ENCODE results near the gene ZNF417. TPM values are rescaled to one million over a fixed set of nuclear protein-coding genes. Genes with fewer than 3 reads are reported as not detected.
"Not testable (repeated sequence)": the region's sequence is repeated elsewhere in the genome, so short reads cannot be mapped to it uniquely, and the experiment has no call there.

Gene ZNF417
- total RNA-seq (10 to 100 TPM; 10.2 to 12.7 (median 11.8) TPM), polyA plus RNA-seq (4.6 TPM)
- long read RNA-seq, donor 1, partial matches to known transcripts, result 0 of 5 reads
- long read RNA-seq, donor 1, other reads (novel, unspliced or antisense), result 3 of 5 reads
- long read RNA-seq, donor 2, result 0 reads
- long read RNA-seq, donor 3, partial matches to known transcripts, result 0 of 2 reads
- long read RNA-seq, donor 3, other reads (novel, unspliced or antisense), result 1 of 2 reads
- long read RNA-seq, donor 4, partial matches to known transcripts, result 0 of 1 reads
- long read RNA-seq, donor 4, other reads (novel, unspliced or antisense), result 0 of 1 reads

DNA sequence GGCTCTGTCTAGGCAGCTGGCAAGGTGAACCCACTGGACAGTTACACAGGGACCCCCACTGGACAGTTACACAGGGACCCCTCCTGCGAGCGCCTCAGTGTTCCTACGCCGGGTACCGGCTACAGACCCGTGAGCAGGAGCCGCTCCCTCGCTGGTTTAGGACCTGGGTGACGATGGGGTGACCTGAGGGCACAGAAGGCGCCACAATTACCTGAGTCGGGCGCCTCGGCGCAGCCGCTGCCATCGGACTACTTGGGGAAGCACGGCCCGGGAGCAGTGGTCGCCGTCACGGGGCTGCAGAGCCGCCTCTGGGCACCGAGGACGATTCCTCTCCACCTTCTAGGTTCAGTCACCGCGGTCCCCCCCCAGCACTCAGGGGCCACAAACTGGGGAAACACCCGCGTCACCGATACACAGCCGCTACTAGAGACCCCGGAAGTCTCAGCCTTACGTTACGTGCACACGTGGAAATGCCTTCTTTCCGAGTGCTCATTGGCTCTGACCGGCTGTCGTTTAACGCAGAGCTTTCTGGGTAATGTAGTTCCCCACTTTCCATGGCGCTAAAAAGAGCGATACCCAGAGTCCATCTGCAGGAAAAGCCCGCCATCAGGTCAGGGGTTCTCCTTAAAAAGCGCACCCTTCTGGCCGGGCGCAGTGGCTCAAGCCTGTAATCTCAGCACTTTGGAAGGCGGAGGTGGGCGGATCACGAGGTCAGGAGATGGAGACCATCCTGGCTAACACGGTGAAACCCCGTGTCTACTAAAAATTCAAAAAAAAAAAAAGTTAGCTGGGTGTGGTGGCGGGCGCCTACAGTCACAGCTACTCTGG is at the start of gene ZNF417:
TSS of gene ZNF417 (minus strand) at position 425 of the 828 bp plus-strand sequence. CDS start at position 244, 181 bp downstream.
- DNase-seq (peak; percentile 85 to 92 (median 90)), ATAC-seq (peak; percentile 99)
- H3K27me3 ChIP-seq (ENCODE audit: control insufficient read depth, insufficient read depth); H3K4me1 ChIP-seq (ENCODE audit: control insufficient read depth, insufficient read depth, low read length); intact Hi-C loops (cut with DNase I); H3K9me3 ChIP-seq (ENCODE audit: control insufficient read depth, low read length): not testable (repeated sequence)
- peak within 1 kb of the TSS; percentile 61 for H3K4me3 ChIP-seq (ENCODE audit: low read length)
- H3K27ac ChIP-seq (ENCODE audit: low read length), result peak within 1 kb of the TSS; percentile 50
- under 1% methylated on average over 51 of the region's 51 CpGs for WGBS

DNA sequence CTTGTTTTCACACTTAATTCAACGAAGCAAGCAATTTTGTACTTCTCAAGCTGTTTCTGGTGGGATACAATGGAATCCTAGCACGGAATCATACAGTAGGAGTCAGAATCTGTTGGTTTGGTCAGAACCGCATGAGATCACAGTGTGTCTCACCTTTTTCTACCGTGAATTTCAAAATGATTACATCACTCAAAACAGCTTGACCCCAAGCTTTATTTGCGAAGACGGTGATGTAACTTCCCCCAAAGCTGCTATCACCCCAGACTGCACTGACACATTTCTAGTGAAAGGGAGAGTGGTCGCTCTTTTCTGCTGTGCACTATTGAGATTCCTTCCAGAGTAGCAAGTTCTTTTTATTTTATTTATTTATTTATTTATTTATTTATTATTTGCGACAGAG is 48.4 kb upstream of the ZNF417 start:
- H3K9me3 ChIP-seq (ENCODE audit: control insufficient read depth, low read length), result peaks cover 13% of the 10 kb centered on the region
- no peak for DNase-seq
- WGBS, result 94% methylated on average over 8 of the region's 8 CpGs
- H3K27me3 ChIP-seq (ENCODE audit: control insufficient read depth, insufficient read depth), result no peaks in the 10 kb centered on the region
- no peak overlapping the region for H3K4me3 ChIP-seq (ENCODE audit: low read length)
- no peaks in the 10 kb centered on the region for H3K4me1 ChIP-seq (ENCODE audit: control insufficient read depth, insufficient read depth, low read length)
- no peak for ATAC-seq
- no peak overlapping the region for H3K27ac ChIP-seq (ENCODE audit: low read length)
- intact Hi-C loops (cut with DNase I), result no loop called here

DNA sequence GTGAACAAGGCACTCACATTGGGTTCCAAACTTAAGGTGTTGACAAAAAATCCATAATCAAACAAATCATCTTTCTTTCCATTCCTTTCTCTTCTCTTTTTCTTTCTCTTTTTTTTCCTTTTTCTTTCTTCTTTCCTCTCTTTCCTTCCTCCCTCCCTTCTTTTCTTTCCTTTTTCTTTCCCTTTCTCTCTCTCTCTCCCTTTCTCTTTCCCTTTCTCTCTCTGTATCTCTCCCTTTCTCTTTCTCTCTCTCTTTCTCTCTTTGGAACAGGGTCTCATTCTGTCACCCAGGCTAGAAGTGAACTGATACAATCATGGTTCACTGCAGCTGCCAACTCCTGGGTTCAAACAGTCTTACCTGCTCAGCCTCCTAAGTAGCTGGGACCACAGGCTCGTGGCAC is 45.4 kb upstream of the ZNF417 start:
- DNase-seq, result no peak
- H3K4me1 ChIP-seq (ENCODE audit: control insufficient read depth, insufficient read depth, low read length), result no peaks in the 10 kb centered on the region
- intact Hi-C loops (cut with DNase I), result no loop called here
- 87% methylated on average over 1 of the region's 1 CpG for WGBS
- H3K9me3 ChIP-seq (ENCODE audit: control insufficient read depth, low read length), result peaks cover 7% of the 10 kb centered on the region
- no peaks in the 10 kb centered on the region for H3K27me3 ChIP-seq (ENCODE audit: control insufficient read depth, insufficient read depth)
- H3K4me3 ChIP-seq (ENCODE audit: low read length), result no peak overlapping the region
- no peak overlapping the region for H3K27ac ChIP-seq (ENCODE audit: low read length)
- no peak for ATAC-seq

DNA sequence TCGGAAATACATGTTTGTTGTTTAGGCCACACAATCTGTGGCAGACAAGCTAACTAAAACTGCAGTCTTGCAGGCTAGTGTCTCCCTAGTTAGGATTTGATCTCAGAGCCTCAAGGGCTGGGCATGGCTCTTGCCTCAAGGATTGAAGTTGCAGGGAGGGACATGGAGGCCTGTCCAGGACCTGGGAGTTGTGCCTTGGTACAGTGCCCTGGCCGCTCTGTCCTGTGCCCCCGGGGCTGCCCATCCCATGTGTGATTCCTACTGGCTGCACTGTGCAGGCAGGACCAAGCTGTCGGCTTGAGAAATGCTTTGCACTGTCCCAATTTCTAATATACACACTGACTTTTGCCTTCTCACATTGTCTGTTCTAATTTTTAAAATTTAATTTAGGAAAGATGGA is 38.6 kb upstream of the ZNF417 start:
- peaks cover 2% of the 10 kb centered on the region for H3K9me3 ChIP-seq (ENCODE audit: control insufficient read depth, low read length)
- no peaks in the 10 kb centered on the region for H3K27me3 ChIP-seq (ENCODE audit: control insufficient read depth, insufficient read depth)
- H3K4me1 ChIP-seq (ENCODE audit: control insufficient read depth, insufficient read depth, low read length), result no peaks in the 10 kb centered on the region
- intact Hi-C loops (cut with DNase I), result loop anchor here in 1 of 4 donors (5.0 kb wide), 1 partner anchor 32 kb away; no protein-coding TSS in a partner anchor
- WGBS, result 90% methylated on average over 4 of the region's 4 CpGs
- DNase-seq (no peak), ATAC-seq (no peak)
- no peak overlapping the region for H3K4me3 ChIP-seq (ENCODE audit: low read length)
- H3K27ac ChIP-seq (ENCODE audit: low read length), result no peak overlapping the region

DNA sequence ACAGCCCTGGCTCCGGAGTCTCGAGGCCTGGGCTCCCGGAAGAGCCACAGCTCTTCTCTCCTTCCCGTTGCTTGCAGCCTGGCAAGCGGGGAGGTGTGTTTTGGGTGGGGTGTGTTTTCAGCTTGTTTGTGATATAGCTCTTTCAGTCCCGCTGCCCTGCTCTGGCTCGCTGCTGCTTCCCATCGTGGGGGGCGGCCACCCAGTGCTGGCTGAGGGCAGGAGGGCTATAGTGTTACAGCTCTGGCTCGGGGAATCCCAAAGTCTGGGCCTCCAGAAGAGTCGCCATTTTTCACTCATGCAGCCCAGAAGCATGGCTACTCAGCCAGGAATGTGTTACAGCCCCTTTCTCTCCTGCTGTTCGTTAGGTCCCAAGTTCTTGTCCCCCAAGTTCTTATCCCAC is 33.3 kb upstream of the ZNF417 start:
- WGBS, result 91% methylated on average over 12 of the region's 12 CpGs
- Histone ChIP-seq H3K4me3 (ENCODE audit: low read length) (no peak overlapping the region), H3K27ac (ENCODE audit: low read length) (no peak overlapping the region), H3K4me1 (ENCODE audit: control insufficient read depth, insufficient read depth, low read length) (peaks cover 7% of the 10 kb centered on the region), H3K9me3 (ENCODE audit: control insufficient read depth, low read length) (no peaks in the 10 kb centered on the region), H3K27me3 (ENCODE audit: control insufficient read depth, insufficient read depth) (no peaks in the 10 kb centered on the region)
- no peak for DNase-seq
- no peak for ATAC-seq
- intact Hi-C loops (cut with DNase I), result loop anchor here in 1 of 4 donors (5.0 kb wide), 1 partner anchor 38 kb away; no protein-coding TSS in a partner anchor

DNA sequence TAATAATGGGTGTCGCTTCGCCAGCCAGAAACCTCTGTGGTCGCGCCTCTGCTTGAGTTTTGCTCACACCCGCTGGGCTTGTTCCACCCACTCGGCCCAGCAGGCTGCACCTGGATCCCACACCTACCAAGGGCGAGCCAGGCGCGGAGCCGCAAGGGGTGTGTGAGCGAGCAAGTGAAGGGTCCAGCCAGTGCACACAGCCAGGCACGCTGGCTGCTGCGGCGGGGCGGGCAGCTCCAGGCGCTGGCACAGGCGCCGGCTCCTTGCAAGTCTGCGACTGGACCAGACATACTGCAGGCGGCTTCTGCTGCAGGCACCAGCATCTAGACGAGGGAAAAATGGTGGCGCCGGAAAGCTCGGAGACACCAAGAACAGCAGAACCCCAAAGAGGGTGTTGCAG is 32.9 kb upstream of the ZNF417 start:
- intact Hi-C loops (cut with DNase I), result no loop called here

DNA sequence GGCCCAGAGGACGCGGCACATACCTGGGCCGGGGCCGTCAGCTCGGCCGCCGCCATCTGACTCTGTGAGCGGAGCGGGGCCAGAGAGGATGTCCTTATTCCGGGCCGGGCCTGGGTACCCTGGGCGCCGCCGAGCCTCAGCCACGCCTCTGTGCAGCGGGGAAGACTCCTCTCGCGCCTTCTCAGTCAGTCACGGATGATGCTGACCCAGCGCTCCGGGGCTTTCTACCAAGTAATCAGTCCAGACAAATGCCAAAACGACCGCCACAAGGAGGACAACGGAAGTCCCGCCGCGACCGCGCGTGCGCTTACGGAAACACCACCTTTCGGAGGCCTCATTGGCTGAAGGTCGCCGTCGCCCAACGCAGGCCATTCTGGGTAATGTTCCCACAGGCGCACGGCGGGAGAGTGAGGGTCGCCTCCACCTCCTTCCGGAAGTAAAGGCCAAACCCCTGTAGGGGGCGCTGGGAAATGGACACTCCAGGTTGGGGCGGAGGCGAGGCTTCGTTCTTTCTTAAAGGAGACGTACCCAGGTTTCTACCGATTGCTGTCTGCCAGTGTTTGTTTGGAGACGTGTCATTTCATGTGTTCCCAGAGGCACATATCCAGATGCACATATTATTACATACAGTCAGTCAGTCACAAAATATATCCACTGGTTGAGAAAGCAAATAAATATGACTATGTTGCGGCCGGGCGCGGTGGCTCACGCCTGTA is 31.2 kb upstream of the ZNF417 start, which contains the start of gene ZNF256:
TSS of gene ZNF256 (minus strand) at position 288 of the 716 bp plus-strand sequence. CDS start at position 56, 232 bp downstream.
- H3K9me3 ChIP-seq (ENCODE audit: control insufficient read depth, low read length), result peaks cover 7% of the 10 kb centered on the region
- H3K27ac ChIP-seq (ENCODE audit: low read length), result peak within 1 kb of the TSS; percentile 73
- no peaks in the 10 kb centered on the region for H3K27me3 ChIP-seq (ENCODE audit: control insufficient read depth, insufficient read depth)
- peak within 1 kb of the TSS; percentile 83 for H3K4me3 ChIP-seq (ENCODE audit: low read length)
- ATAC-seq (peak; percentile 99), DNase-seq (peak; percentile 97 to 98 (median 98))
- WGBS, result 6% methylated on average over 54 of the region's 54 CpGs
- intact Hi-C loops (cut with DNase I), result no loop called here
- peaks cover 7% of the 10 kb centered on the region for H3K4me1 ChIP-seq (ENCODE audit: control insufficient read depth, insufficient read depth, low read length)

More for the DNA sequence above, 32.9 kb upstream of the ZNF417 start:
- DNase-seq, result peak in 1 of 3 donors; percentile 38
- Histone ChIP-seq H3K4me3 (ENCODE audit: low read length) (no peak overlapping the region), H3K9me3 (ENCODE audit: control insufficient read depth, low read length) (no peaks in the 10 kb centered on the region), H3K4me1 (ENCODE audit: control insufficient read depth, insufficient read depth, low read length) (peaks cover 7% of the 10 kb centered on the region), H3K27me3 (ENCODE audit: control insufficient read depth, insufficient read depth) (no peaks in the 10 kb centered on the region), H3K27ac (ENCODE audit: low read length) (no peak overlapping the region)
- 93% methylated on average over 24 of the region's 24 CpGs for WGBS
- no peak for ATAC-seq

DNA sequence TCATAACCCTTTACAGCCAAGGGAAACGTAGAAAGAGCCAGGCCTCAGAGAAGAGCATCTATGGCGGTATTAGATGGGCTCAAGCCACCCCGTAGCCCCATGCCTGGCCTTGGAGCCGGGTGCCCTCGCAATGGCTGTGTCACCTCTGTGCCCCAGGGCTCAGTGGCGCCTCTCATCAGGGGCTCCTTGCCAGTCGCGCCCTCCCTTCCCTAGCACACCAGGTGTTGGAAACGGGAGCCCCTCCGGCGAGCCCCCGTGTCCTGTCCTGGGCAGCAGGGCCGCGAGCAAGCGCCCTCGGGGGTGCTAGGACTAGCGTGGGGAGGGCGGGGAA is 30.7 kb upstream of the ZNF417 start:
- ATAC-seq (peak in 1 of 2 donors; percentile 8), DNase-seq (peak in 1 of 3 donors; percentile 71)
- Histone ChIP-seq H3K4me1 (ENCODE audit: control insufficient read depth, insufficient read depth, low read length) (peaks cover 7% of the 10 kb centered on the region), H3K27me3 (ENCODE audit: control insufficient read depth, insufficient read depth) (no peaks in the 10 kb centered on the region), H3K9me3 (ENCODE audit: control insufficient read depth, low read length) (peaks cover 12% of the 10 kb centered on the region), H3K27ac (ENCODE audit: low read length) (peak overlapping the region; percentile 73), H3K4me3 (ENCODE audit: low read length) (peak overlapping the region; percentile 83)
- 1% methylated on average over 18 of the region's 18 CpGs for WGBS
- intact Hi-C loops (cut with DNase I), result no loop called here

DNA sequence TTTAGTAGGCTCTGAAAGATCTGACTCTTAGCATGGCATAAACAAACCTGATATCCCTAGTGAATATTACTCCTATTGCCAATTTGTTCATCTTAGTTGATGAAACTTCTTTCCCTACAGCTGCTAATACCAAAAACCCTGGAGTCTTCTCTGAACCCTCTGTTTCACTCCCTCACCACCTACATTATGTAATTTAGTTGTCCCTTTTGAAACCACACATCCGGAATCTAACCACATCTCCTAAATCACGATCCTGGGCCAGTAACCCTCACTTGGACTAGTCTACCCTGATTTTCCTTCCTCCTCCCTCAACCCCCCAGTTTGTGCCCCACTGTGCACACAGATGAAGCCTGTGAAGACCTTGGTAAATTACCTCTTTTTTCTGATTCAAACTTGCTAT is 29.9 kb upstream of the ZNF417 start:
- H3K4me3 ChIP-seq (ENCODE audit: low read length), result peak overlapping the region; percentile 83
- peaks cover 14% of the 10 kb centered on the region for H3K9me3 ChIP-seq (ENCODE audit: control insufficient read depth, low read length)

DNA sequence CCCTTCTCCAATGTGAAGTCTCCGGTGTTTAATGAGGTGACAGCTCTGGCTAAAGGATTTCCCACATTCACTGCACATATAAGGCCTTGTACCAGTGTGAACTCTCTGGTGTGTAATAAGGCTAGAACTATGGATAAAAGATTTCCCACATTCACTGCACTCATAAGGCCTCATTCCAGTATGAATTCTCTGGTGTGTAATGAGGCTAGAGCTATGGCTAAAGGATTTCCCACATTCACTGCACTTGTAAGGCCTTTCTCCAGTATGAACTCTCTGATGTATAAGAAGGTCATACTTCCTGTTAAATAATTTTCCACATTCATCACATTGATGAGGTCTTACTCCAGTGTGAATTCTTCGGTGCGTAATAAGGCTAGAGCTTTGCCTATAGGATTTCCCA is 25.2 kb upstream of the ZNF417 start:
- intact Hi-C loops (cut with DNase I), result no loop called here
- Histone ChIP-seq H3K27me3 (ENCODE audit: control insufficient read depth, insufficient read depth) (no peaks in the 10 kb centered on the region), H3K4me1 (ENCODE audit: control insufficient read depth, insufficient read depth, low read length) (peaks cover 3% of the 10 kb centered on the region), H3K9me3 (ENCODE audit: control insufficient read depth, low read length) (peaks cover 16% of the 10 kb centered on the region), H3K27ac (ENCODE audit: low read length) (no peak overlapping the region), H3K4me3 (ENCODE audit: low read length) (no peak overlapping the region)
- WGBS, result 98% methylated on average over 3 of the region's 3 CpGs
- no peak for ATAC-seq
- no peak for DNase-seq

More for the DNA sequence above, 29.9 kb upstream of the ZNF417 start:
- DNase-seq, result no peak
- no peak overlapping the region for H3K27ac ChIP-seq (ENCODE audit: low read length)
- 69% methylated on average over 2 of the region's 2 CpGs for WGBS
- no peak for ATAC-seq
- intact Hi-C loops (cut with DNase I), result no loop called here
- H3K27me3 ChIP-seq (ENCODE audit: control insufficient read depth, insufficient read depth), result no peaks in the 10 kb centered on the region
- peaks cover 7% of the 10 kb centered on the region for H3K4me1 ChIP-seq (ENCODE audit: control insufficient read depth, insufficient read depth, low read length)

Data from right cardiac atrium (tissue), 5 donors.